T1000 (cell line): ENCODE results near the gene CRLF3.
A peak's percentile ranks its signal among the peaks of the same experiment; 100 is the strongest.
"Not testable (repeated sequence)": the region's sequence is repeated elsewhere in the genome, so short reads cannot be mapped to it uniquely, and the experiment has no call there.

Experiments
- DNase-seq: peaks from one replicate; lab custom pipeline; 2025; ENCODE audit warnings: mixed read lengths; lab: John Stamatoyannopoulos, UW

CRLF3 gene, protein sequence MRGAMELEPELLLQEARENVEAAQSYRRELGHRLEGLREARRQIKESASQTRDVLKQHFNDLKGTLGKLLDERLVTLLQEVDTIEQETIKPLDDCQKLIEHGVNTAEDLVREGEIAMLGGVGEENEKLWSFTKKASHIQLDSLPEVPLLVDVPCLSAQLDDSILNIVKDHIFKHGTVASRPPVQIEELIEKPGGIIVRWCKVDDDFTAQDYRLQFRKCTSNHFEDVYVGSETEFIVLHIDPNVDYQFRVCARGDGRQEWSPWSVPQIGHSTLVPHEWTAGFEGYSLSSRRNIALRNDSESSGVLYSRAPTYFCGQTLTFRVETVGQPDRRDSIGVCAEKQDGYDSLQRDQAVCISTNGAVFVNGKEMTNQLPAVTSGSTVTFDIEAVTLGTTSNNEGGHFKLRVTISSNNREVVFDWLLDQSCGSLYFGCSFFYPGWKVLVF

DNA sequence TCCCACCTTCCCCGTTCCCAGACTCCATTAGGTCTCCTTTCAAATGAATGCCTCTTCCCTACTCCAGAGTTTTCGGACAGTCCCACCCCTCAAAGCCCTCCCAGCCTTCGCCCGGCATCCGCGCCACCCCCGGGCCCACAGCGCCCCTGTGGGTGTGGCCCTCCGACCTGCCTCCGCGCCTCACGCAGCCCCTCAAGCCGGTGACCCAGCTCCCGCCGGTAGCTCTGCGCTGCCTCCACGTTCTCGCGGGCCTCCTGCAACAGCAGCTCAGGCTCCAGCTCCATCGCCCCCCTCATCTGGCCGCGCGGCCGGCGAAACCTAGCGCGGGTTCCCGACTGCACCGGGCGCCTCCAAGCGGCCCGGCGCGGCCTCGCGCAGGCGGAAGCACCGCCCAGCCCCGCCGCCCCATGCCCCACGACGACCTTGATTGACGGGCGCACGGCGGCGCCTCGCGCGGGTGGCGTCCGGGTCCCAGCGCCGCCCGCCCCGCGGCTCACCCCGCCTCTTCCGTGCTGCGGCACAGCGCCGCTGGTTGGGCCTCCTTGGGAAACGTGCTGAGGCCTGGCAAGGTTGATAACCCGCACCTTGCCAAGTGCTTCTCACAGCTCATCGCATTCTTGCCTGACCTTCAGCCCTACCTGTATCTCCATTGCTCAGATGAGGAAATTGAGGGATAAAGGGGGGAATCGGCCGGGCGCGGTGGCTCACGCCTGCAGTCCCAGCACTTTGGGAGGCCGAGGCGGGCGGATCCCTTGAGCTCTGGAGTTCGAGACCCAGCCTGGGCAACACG, at the start of gene CRLF3:
TSS of gene CRLF3 (minus strand) at position 337 of the 790 bp plus-strand sequence. CDS start at position 296, 41 bp downstream.
- peak; percentile 91 for DNase-seq

GRCh38 chr17:30869005-30869404, 44.5 kb upstream of the CRLF3 start:
- DNase-seq = no peak

DNA sequence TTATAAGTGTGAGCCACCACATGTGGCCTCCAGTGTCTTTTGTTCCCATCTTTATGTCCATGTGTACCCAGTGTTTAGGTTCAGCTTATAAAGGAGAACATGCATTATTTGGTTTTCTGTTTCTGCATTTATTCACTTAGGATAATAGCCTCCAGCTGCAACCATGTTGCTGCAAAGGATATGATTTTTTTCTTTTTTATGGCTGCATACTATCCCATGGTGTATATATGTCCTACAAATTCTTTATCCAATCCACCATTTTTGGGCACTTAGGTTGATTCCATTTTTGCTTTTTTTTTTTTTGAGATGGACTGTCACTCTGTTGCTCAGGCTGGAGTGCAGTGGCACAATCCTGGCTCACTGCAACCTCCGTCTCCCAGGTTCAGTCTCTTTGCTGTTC, 40.1 kb upstream of the CRLF3 start:
- no peak for DNase-seq

GRCh38 chr17:30858556-30859250, 34.2 kb upstream of the CRLF3 start:
- no peak for DNase-seq

DNA sequence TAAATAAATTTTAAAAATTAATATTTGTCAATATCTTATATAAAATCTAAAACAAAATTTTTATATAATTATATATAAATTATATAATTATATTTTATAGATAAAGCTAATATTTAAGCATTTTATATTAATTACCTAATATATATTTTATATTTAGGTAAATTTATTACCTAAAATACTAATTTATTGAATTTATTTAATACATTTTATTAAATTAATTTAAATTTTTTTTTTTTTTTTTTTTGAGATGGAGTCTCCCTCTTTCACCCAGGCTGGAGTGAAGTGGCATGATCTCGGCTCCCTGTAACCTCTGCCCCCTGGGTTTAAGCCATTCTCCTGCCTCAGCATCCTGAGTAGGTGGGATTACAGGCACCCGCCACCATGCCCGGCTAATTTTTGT, 29.7 kb upstream of the CRLF3 start:
- no peak for DNase-seq

DNA sequence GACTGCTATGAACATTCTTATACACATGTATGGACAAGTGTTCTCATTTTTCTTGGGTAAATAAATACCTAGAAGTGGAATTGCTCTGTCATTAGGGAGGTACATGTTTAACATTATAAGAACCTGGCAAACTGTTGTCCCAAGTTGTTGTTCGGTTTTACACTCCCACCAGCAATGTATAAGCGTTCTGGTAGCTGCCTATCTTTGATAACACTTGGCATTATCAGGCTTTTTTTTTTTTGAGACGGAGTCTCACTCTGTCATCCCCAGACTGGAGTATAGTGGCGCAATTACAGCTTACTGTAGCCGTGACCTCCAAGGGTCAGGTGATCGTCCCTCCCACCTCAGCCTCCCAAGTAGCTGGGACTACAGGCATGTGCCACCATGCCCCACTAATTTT, 23.5 kb upstream of the CRLF3 start:
- DNase-seq = no peak

DNA sequence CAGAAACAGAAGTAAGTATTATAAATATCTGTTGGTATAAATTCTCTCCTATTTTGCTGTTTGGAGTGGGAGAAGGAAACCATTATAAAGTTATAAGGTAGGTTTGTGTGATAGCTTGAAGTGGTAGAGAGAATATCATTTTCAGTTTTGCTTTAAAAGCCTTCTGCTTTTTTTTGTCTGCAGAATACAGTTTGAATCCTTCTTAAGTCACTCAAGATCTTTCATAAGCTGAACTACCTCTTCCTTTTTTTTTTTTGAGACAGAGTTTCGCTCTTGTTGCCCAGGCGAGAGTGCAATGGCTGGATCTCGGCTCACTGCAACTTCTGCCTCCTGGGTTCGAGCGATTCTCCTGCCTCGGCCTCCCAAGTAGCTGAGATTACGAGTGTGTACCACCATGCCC, 16.3 kb upstream of the CRLF3 start:
- DNase-seq = no peak

DNA sequence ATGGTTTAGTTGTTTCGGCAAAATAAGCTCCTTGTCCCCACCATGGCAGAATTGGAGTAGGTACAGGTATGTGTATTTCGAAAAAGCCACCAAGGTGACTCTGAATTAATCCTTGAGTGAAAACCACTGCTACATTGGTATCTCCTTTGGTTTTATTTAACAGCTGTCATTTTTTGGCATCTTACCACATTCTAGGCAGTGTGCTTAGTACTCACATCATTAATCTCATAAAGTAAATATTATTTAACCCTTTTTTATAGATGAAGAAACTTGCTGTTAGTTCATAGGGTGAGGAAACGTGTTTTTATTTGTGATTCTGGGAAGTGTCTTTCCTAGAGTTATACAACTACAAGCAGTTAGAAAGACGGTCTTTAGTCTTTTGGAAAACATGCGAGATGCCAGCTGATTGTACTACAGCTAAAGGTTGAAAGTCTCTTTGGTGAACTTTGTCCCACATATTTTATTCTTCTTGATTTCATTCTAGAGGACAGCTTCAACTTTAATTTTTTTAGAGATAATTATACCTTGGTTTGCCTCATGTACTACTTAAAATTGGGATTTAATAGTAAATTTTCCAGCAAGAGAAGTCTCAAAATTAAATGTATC, 13.8 kb upstream of the CRLF3 start:
- no peak for DNase-seq

GRCh38 chr17:30832438-30833124, 8.1 kb upstream of the CRLF3 start:
- DNase-seq = no peak

DNA sequence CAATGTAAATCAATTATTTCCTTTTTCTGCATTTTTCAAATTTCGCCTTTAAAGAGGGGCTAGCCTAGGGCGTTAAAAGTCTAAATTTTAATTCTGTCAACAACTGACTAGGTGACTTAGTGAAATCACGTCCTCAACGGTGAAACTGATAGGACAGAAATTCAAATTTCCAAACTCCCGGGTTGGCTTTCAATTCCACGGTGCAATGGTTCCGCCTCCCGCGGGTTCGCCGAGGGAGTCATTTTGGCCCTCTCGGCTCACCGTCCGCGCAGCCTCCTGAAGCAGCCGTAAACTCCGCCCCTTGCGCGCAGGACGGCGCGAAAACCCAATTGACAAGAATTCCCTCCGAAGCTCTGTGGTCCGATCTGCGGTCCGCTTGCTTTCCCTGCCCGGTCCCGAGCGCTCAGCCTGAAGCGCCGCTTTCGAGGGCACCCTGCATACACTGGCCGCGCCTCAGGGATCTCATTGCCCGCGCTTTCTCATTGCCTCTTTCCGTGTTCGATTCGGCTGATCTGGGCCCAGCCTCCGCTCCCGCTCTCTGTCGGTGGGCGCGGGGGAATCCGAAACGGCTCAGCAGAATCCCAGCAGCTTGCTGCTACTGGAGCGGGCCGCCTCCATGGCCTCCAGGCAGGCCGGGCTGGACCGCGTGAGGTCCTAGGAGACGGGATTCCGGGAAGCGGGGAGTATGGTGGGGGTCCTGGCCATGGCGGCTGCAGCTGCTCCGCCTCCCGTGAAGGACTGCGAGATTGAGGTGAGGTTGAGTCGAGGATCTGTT, 7.4 kb upstream of the CRLF3 start, which contains the start of gene ATAD5:
TSS of gene ATAD5 (plus strand) at position 304 of the 775 bp plus-strand sequence. CDS start at position 686, 382 bp downstream.
- peak; percentile 87 for DNase-seq

GRCh38 chr17:30831257-30831656, 6.8 kb upstream of the CRLF3 start:
- no peak for DNase-seq

GRCh38 chr17:30829022-30829421, 4.5 kb upstream of the CRLF3 start:
- DNase-seq = no peak

- DNase-seq = no peak
Observed at GRCh38 chr17:30827082-30827481, 2.6 kb upstream of the CRLF3 start.

GRCh38 chr17:30824002-30824355, 513 bp downstream of the CRLF3 start:
- DNase-seq = peak; percentile 39

DNA sequence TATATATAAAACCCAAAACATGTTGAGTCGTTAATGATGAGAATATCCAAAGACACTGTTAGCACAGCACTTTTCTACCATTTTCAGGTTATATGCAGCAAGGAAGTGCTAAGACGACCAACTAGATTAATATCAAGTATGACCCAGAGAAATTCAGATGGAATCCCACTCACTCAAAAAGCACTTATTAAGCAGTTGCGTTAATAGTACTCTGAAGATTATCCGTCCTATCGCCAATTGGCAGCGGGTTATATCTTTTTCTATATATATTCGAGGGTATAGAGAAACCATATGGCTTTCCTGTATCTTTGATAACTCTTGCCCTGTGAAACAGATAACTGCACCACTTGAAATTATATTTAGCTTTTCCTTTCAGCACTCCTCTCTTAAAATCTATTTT, 1.1 kb downstream of the CRLF3 start:
- no peak for DNase-seq

- DNase-seq = not testable (repeated sequence)
Observed at GRCh38 chr17:30822919-30823318, 1.6 kb downstream of the CRLF3 start.

- no peak for DNase-seq
Observed at GRCh38 chr17:30821871-30822723, 2.4 kb downstream of the CRLF3 start.

DNA sequence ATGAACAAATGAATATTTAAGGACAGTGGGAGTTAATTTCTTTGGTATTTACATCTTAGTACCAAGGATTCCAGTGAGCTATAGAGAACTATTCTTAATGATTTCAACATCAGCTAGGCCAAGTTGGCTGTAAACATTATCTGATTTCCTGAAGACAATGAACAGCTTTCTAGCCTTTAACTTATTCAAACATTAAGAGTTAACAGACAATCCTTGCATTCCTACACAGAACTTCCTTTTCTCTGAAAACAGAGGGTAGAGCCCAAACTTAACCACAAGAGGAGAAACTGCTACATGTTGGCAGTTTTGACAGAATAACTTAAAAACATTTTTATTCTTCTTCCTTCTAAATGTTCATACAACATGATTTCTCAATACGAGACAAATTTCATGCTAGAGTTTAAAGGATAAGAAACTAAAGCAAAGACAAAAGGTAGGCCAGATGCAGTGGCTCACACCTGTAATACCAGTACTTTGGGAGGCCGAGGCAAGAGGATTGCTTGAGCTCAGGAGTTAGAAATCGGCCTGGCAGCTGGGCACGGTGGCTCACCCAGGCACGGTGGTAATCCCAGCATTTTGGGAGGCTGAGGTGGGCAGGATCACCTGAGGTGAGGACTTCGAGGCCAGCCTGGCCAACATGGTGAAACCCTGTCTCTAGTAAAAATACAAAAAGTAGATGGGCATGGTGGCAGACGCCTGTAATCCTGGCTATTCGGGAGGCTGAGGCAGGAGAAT, 4.4 kb downstream of the CRLF3 start:
- DNase-seq = no peak

DNA sequence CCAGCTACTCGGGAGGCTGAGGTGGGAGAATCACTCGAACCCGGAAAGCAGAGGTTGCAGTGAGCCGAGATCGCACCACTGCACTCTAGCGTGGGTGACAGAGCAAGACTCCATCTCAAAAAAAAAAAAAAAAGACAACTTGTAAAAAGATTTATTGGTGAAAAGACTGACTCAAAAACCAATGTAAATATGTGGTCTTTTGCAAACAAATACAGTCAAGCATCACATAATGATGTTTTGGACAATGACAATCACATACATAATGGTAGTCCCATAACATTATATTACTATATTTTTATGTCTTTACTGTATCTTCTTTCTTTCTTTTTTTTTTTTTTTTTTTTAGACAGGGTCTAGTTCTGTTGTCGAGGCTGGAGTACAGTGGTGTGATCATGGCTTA, 8.3 kb downstream of the CRLF3 start:
- no peak for DNase-seq
